Muscle layer of duodenum (tissue), 2 donors: ENCODE data around the gene BAIAP2.

ENCODE experiments used
- H3K27ac ChIP-seq: one replicate; pipeline ENCODE4 v1.7.0; 2013; ENCODE audit warnings: mild to moderate bottlenecking, low read length
- H3K27me3 ChIP-seq: one replicate; pipeline ENCODE4 v1.7.0; 2013; ENCODE audit warnings: low read depth, mild to moderate bottlenecking, control low read depth, low read length
- H3K36me3 ChIP-seq, 2 donors: one replicate each; pipeline ENCODE4 v1.7.0; 2013; ENCODE audit warnings: low read length in 2 of 2, control low read depth in 1 of 2, mild to moderate bottlenecking in 1 of 2; ENCODE audit not compliant: insufficient read depth in 2 of 2, control insufficient read depth in 1 of 2
- H3K4me1 ChIP-seq, 2 donors: one replicate each; pipeline ENCODE4 v1.7.0; 2013; ENCODE audit warnings: low read length in 2 of 2, mild to moderate bottlenecking in 2 of 2, control low read depth in 1 of 2, moderate library complexity in 1 of 2; ENCODE audit not compliant: insufficient read depth in 2 of 2, control insufficient read depth in 1 of 2
- H3K4me3 ChIP-seq, 2 donors: one replicate each; pipeline ENCODE4 v1.7.0; 2013; ENCODE audit warnings: low read length in 2 of 2, low read depth in 1 of 2, mild to moderate bottlenecking in 1 of 2
- H3K9me3 ChIP-seq, 2 donors: one replicate each; pipeline ENCODE4 v1.7.0; 2013; ENCODE audit warnings: low read length in 2 of 2, control low read depth in 1 of 2, mild to moderate bottlenecking in 1 of 2; ENCODE audit not compliant: control insufficient read depth in 1 of 2
- donor health status: healthy.

Gene BAIAP2

GRCh38 chr17:80995131-80995530, 39.8 kb upstream of the BAIAP2 start:
- Histone ChIP-seq H3K4me3 (no peak overlapping the region), H3K27me3 (no peaks in the 10 kb centered on the region), H3K9me3 (no peaks in the 10 kb centered on the region), H3K4me1 (peaks cover 0 to 24% of the 10 kb centered on the region in 2 donors), H3K27ac (no peak overlapping the region), H3K36me3 (peaks cover 11 to 52% of the 10 kb centered on the region in 2 donors)

GRCh38 chr17:80996422-80997305, 38.3 kb upstream of the BAIAP2 start:
- Histone ChIP-seq H3K27ac (no peak overlapping the region), H3K36me3 (peaks cover 11 to 55% of the 10 kb centered on the region in 2 donors), H3K27me3 (no peaks in the 10 kb centered on the region), H3K4me3 (no peak overlapping the region), H3K4me1 (peaks cover 0 to 16% of the 10 kb centered on the region in 2 donors), H3K9me3 (no peaks in the 10 kb centered on the region)

- Histone ChIP-seq H3K36me3 (peaks cover 11 to 55% of the 10 kb centered on the region in 2 donors), H3K9me3 (no peaks in the 10 kb centered on the region), H3K27ac (no peak overlapping the region), H3K4me1 (peaks cover 2 to 19% of the 10 kb centered on the region in 2 donors), H3K27me3 (peaks cover 3% of the 10 kb centered on the region), H3K4me3 (no peak overlapping the region)
Observed at GRCh38 chr17:80997424-80998117, 37.4 kb upstream of the BAIAP2 start.

DNA sequence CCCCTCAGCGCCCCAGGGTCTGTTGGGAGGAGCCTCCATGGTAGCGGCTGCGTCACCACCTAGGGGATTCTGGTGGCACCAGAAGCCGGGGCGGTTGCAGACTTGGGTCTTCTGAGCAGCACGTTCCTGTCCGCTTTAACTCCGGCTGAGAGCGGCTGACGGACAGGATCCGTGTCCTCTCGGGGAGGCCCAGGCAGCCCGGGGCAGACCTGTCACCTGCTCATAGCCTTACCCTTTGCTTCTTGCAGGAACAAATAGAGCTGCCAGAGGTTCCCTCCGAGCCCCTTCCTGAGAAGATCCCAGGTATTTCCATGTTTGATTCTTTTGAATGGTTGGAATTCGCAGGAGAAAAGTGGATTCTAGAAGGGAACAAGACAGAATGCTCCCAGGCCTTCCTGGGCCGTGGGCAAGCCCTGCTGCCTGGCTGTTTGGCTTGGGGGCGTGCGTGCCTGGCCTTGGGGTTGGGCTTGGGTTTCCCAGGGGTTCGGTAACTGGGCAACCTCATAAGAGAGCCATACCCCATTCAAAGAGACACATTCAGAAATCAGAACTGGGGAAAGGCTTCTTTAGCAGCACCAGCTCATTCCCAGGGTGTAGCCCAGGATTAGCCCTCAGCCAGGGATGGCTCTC, 36.7 kb upstream of the BAIAP2 start:
- Histone ChIP-seq H3K27me3 (peaks cover 6% of the 10 kb centered on the region), H3K9me3 (no peaks in the 10 kb centered on the region), H3K4me1 (peaks cover 4 to 16% of the 10 kb centered on the region in 2 donors), H3K27ac (no peak overlapping the region), H3K4me3 (no peak overlapping the region), H3K36me3 (peaks cover 11 to 55% of the 10 kb centered on the region in 2 donors)

DNA sequence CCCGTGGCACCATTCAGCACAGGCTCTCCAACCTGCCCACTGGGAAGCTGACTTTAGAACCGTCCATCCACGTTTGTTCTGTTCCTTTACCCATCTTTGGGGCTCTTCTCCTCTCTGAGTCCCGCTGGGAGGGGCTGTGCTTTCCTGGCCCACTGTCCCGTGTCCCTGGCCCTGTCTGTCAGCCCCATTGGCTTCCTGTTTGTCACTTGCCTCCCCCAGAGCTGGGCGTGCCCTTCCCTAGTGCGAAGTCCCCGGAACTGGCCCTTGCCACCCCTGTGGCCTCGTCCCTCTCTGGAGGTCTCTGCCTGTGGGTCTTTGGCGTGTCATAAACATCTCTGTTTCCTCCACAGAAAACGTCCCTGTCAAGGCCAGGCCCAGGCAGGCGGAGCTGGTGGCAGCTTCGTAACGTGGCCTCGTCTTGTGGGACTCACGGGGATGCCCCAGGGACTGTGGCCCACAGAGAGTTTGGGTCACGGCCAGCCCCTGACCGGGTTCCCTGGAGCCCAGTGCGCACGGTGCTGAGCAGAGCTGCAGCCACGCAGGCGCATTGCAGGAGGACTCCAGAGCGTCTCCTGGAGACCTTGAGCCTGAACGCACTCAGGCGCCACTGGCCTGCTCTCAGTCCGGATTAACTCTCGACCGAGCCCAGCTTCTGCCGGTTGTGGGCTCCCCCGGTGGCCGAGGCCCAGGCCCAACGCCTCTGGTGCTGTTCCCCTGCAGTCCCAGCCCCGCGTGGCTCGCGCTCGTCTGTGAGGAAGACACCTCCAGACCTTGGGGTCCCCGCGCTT, 36.0 kb upstream of the BAIAP2 start:
- Histone ChIP-seq H3K27ac (no peak overlapping the region), H3K27me3 (peaks cover 6% of the 10 kb centered on the region), H3K9me3 (no peaks in the 10 kb centered on the region), H3K36me3 (peaks cover 11 to 55% of the 10 kb centered on the region in 2 donors), H3K4me1 (peaks cover 4 to 16% of the 10 kb centered on the region in 2 donors), H3K4me3 (no peak overlapping the region)

- Histone ChIP-seq H3K9me3 (no peaks in the 10 kb centered on the region), H3K4me1 (peaks cover 4 to 21% of the 10 kb centered on the region in 2 donors), H3K27me3 (peaks cover 9% of the 10 kb centered on the region), H3K36me3 (peaks cover 11 to 55% of the 10 kb centered on the region in 2 donors), H3K4me3 (no peak overlapping the region), H3K27ac (no peak overlapping the region)
Observed at GRCh38 chr17:80999536-81000333, 35.2 kb upstream of the BAIAP2 start.

GRCh38 chr17:81000334-81000630, 34.7 kb upstream of the BAIAP2 start:
- peaks cover 11 to 51% of the 10 kb centered on the region in 2 donors for H3K36me3 ChIP-seq

GRCh38 chr17:81000631-81001357, 34.2 kb upstream of the BAIAP2 start:
- Histone ChIP-seq H3K9me3 (no peaks in the 10 kb centered on the region), H3K27ac (no peak overlapping the region), H3K4me1 (peaks cover 4 to 23% of the 10 kb centered on the region in 2 donors), H3K36me3 (peaks cover 11 to 46% of the 10 kb centered on the region in 2 donors), H3K27me3 (peaks cover 11% of the 10 kb centered on the region), H3K4me3 (no peak overlapping the region)

More at GRCh38 chr17:81000334-81000630, 34.7 kb upstream of the BAIAP2 start:
- peaks cover 11% of the 10 kb centered on the region for H3K27me3 ChIP-seq
- no peak overlapping the region for H3K4me3 ChIP-seq
- peaks cover 4 to 23% of the 10 kb centered on the region in 2 donors for H3K4me1 ChIP-seq
- H3K9me3 ChIP-seq, result no peaks in the 10 kb centered on the region
- H3K27ac ChIP-seq, result no peak overlapping the region

DNA sequence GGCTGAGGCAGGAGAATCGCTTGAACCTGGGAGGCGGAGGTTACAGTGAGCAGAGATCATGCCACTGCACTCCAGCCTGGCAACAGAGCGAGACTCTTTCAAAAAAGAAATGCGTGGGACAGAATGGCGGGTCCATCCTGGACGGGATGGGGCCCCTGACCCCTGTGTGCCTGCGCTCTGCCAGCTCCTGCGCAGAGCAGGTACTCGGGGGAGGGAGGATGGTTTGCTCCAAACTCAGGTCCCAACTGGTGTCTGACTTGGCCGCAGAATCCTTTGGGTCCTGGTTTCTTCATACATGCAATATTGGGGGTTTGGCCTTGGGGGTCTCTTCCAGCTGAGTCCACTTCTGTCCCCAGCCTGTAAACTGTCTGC, 33.0 kb upstream of the BAIAP2 start:
- Histone ChIP-seq H3K4me3 (no peak overlapping the region), H3K27ac (no peak overlapping the region), H3K36me3 (peaks cover 11 to 34% of the 10 kb centered on the region in 2 donors), H3K4me1 (peaks cover 4 to 23% of the 10 kb centered on the region in 2 donors), H3K27me3 (peaks cover 11% of the 10 kb centered on the region), H3K9me3 (no peaks in the 10 kb centered on the region)
